HUES48 (cell line): ENCODE data around the gene ZNF791.
"Not testable (repeated sequence)": the region's sequence is repeated elsewhere in the genome, so short reads cannot be mapped to it uniquely, and the experiment has no call there.

Source experiments
- H3K27ac ChIP-seq: one replicate; pipeline ENCODE4 v1.7.0; 2013; ENCODE audit warnings: low read depth, low read length, inconsistent platforms
- H3K27me3 ChIP-seq: 2 replicates; pipeline ENCODE4 v1.6.1; 2013; ENCODE audit warnings: mild to moderate bottlenecking, low read length; ENCODE audit not compliant: control insufficient read depth, insufficient read depth
- H3K36me3 ChIP-seq: 2 replicates; pipeline ENCODE4 v1.6.1; 2013; ENCODE audit warnings: low read length; ENCODE audit not compliant: control insufficient read depth, insufficient read depth
- H3K4me1 ChIP-seq: 2 replicates; pipeline ENCODE4 v1.6.1; 2013; ENCODE audit warnings: mild to moderate bottlenecking, low read length; ENCODE audit not compliant: control insufficient read depth, insufficient read depth
- H3K4me3 ChIP-seq: 2 replicates; pipeline ENCODE4 v1.5.1; 2013; ENCODE audit warnings: mild to moderate bottlenecking, low read depth, low read length
- H3K9ac ChIP-seq: 2 replicates; pipeline ENCODE4 v1.6.1; 2013; ENCODE audit warnings: mild to moderate bottlenecking, low read depth, low read length, moderate library complexity
- H3K9me3 ChIP-seq: 2 replicates; pipeline ENCODE4 v1.6.1; 2013; ENCODE audit warnings: low read length; ENCODE audit not compliant: control insufficient read depth, insufficient read depth

Gene ZNF791

GRCh38 chr19:12610540-12611360 is at the start of gene ZNF791, which contains the start of gene ZNF490:
Gene ZNF791, plus strand, starts transcription at chr19:12610920. Its CDS starts 160 bp downstream, at chr19:12611080.
Gene ZNF490, minus strand, starts transcription at chr19:12610813. Its CDS starts 133 bp downstream, at chr19:12610680.
- Histone ChIP-seq H3K4me1 (no peaks in the 10 kb centered on the region), H3K9me3 (no peaks in the 10 kb centered on the region), H3K27ac (peak within 1 kb of the TSS; percentile 94), H3K27me3 (no peaks in the 10 kb centered on the region), H3K9ac (peak within 1 kb of the TSS; percentile 79), H3K36me3 (peaks cover 32% of the 10 kb centered on the region), H3K4me3 (peak within 1 kb of the TSS; percentile 82)

DNA sequence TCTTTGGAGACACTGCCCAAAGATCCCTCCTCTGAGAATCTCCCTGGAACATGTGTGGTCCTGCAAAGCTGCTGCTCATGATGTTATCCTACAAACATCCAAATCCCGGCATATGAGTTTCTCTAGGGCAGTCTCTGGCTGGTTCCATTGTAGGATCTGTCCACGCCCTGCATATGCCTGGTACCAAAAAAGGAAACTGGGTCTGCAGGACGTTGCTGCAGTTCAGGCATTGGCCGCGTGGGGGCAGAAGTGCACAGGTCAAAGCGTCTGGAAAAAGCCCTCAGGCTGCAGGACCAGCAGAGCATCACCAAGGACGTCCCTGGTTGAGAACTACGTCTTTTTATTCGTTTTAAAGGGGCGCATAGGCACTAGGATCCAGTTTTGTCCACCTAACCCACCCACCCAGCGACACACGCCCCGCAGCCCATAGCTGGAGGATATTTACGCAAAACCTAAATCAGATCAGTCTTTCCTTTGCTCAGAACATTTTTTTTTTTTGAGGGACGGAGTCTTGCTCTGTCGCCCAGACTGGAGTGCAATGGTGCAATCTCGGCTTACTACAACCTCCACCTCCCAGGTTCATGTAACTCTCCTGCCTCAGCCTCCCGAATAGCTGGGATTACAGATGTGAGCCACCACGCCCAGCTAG is 46.6 kb upstream of the ZNF791 start:
- Histone ChIP-seq H3K27me3 (no peaks in the 10 kb centered on the region), H3K9ac (no peak overlapping the region), H3K4me3 (no peak overlapping the region), H3K36me3 (no peaks in the 10 kb centered on the region), H3K9me3 (no peaks in the 10 kb centered on the region), H3K4me1 (no peaks in the 10 kb centered on the region), H3K27ac (no peak overlapping the region)

- not testable (repeated sequence) for H3K27me3 ChIP-seq, H3K9me3 ChIP-seq, H3K27ac ChIP-seq, H3K36me3 ChIP-seq, H3K9ac ChIP-seq, H3K4me3 ChIP-seq, H3K4me1 ChIP-seq
Measured at GRCh38 chr19:12566380-12566779, 44.3 kb upstream of the ZNF791 start.

GRCh38 chr19:12567951-12568350 is 42.8 kb upstream of the ZNF791 start:
- no peaks in the 10 kb centered on the region for H3K9me3 ChIP-seq
- no peak overlapping the region for H3K27ac ChIP-seq
- no peak overlapping the region for H3K9ac ChIP-seq
- H3K27me3 ChIP-seq = no peaks in the 10 kb centered on the region
- no peaks in the 10 kb centered on the region for H3K36me3 ChIP-seq
- H3K4me3 ChIP-seq = no peak overlapping the region
- no peaks in the 10 kb centered on the region for H3K4me1 ChIP-seq

GRCh38 chr19:12574036-12574435 is 36.7 kb upstream of the ZNF791 start:
- H3K27me3 ChIP-seq = no peaks in the 10 kb centered on the region
- H3K9ac ChIP-seq = no peak overlapping the region
- peaks cover 15% of the 10 kb centered on the region; the same call in 1 of the 2 replicates for H3K36me3 ChIP-seq
- no peak overlapping the region for H3K4me3 ChIP-seq
- no peak overlapping the region for H3K27ac ChIP-seq
- H3K4me1 ChIP-seq = peaks cover 4% of the 10 kb centered on the region
- H3K9me3 ChIP-seq = no peaks in the 10 kb centered on the region

DNA sequence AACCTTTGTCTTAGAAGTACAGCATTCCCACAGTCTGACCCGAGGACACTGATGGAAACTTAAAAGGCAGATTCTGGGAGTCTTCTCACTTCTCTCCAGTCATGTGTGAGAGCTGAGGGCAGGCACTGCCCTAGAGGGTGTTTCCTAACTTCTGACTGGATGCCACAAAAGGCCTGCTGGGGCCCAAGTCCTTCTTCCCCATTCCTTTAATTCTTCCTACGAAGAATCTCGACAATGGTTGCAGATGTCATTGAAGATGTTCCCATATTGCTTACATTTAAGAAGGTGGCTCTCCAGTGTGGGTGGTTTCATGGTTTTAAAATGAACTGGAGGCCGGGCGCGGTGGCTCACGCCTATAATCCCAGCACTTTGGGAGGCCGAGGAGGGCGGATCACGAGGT is 32.1 kb upstream of the ZNF791 start:
- Histone ChIP-seq H3K4me1 (peaks cover 4% of the 10 kb centered on the region), H3K9me3 (peaks cover 28% of the 10 kb centered on the region), H3K4me3 (no peak overlapping the region), H3K36me3 (peaks cover 43% of the 10 kb centered on the region), H3K27ac (no peak overlapping the region), H3K27me3 (no peaks in the 10 kb centered on the region), H3K9ac (no peak overlapping the region)

- Histone ChIP-seq H3K4me1 (no peaks in the 10 kb centered on the region), H3K4me3 (no peak overlapping the region), H3K9ac (no peak overlapping the region), H3K36me3 (peaks cover 43% of the 10 kb centered on the region), H3K9me3 (peaks cover 28% of the 10 kb centered on the region), H3K27ac (no peak overlapping the region), H3K27me3 (no peaks in the 10 kb centered on the region)
Measured at GRCh38 chr19:12580180-12580694, 30.5 kb upstream of the ZNF791 start.

DNA sequence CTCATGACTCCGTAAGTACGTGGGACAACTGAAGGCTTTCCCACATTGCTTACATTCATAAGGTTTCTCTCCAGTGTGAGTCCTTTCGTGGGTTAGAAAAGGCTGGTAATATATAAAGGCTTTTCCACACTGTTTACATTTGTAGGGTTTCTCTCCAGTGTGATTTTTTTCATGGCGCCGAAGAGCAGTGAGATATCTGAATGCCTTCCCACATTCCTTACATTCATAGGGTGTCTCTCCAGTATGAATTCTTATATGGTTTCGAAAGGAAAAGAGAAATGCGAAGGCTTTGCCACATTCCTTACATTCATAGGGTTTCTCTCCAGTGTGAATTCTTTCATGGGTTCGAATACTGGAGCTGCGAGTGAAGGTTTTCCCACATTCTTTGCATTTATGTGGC is 29.6 kb upstream of the ZNF791 start:
- no peak overlapping the region for H3K4me3 ChIP-seq
- no peak overlapping the region for H3K27ac ChIP-seq
- peaks cover 28% of the 10 kb centered on the region for H3K9me3 ChIP-seq
- H3K36me3 ChIP-seq = peaks cover 43% of the 10 kb centered on the region
- no peaks in the 10 kb centered on the region for H3K27me3 ChIP-seq
- no peak overlapping the region for H3K9ac ChIP-seq
- no peaks in the 10 kb centered on the region for H3K4me1 ChIP-seq

DNA sequence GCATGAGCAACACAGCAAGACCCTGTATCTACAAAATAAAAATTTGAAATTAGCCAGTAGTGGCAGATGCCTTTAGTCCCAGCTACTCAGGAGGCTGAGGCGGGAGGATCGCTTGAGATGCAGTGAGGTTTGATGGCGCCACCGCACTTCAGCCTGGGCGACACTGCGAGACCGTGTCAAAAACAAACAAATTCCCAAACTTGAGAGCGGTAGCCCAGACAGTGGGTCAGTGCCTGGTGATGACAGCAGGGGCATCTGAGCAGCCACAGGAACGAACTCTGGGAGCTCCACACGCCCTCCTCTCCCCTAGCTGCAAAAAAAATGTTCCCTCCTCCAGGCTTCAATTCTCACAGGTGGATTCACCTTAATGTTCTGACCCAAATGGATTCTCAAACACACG is 14.2 kb upstream of the ZNF791 start:
- Histone ChIP-seq H3K4me3 (no peak overlapping the region), H3K27me3 (no peaks in the 10 kb centered on the region), H3K36me3 (no peaks in the 10 kb centered on the region), H3K27ac (no peak overlapping the region), H3K9me3 (no peaks in the 10 kb centered on the region), H3K4me1 (no peaks in the 10 kb centered on the region), H3K9ac (no peak overlapping the region)

GRCh38 chr19:12596927-12597548 is 13.7 kb upstream of the ZNF791 start:
- no peak overlapping the region for H3K27ac ChIP-seq
- H3K27me3 ChIP-seq = no peaks in the 10 kb centered on the region
- no peaks in the 10 kb centered on the region for H3K36me3 ChIP-seq
- H3K4me3 ChIP-seq = no peak overlapping the region
- H3K9me3 ChIP-seq = no peaks in the 10 kb centered on the region
- H3K4me1 ChIP-seq = no peaks in the 10 kb centered on the region
- no peak overlapping the region for H3K9ac ChIP-seq

DNA sequence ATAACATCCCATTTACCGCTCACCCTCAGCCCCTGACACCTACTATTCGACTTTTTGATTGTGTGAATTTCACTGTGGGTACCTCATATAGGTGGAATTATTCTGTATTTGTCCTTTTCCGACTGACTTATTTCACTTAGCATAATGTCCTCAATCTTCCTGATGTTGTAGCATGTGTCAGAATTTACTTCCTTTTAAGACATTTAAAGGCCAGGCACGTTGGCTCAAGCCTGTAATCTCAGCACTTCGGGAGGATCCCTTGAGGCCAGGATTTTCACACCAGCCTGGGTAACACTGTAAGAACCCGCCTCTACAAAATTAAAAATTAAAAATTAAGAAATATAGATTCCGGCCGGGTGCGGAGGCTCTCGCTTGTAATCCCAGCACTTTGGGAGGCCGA is 13.1 kb upstream of the ZNF791 start:
- Histone ChIP-seq H3K9ac (no peak overlapping the region), H3K36me3 (no peaks in the 10 kb centered on the region), H3K9me3 (no peaks in the 10 kb centered on the region), H3K27ac (no peak overlapping the region), H3K4me3 (no peak overlapping the region), H3K4me1 (no peaks in the 10 kb centered on the region), H3K27me3 (no peaks in the 10 kb centered on the region)
